Endodermal cell (in vitro differentiated cells): ENCODE results near the gene ZC3H18. TPM values are rescaled to one million over a fixed set of nuclear protein-coding genes. Genes with fewer than 3 reads are reported as not detected.

ENCODE experiments used
- DNase-seq: peaks from one replicate; pipeline ENCODE4 v3.0.0-alpha.2; 2017
- H3K27ac ChIP-seq: 2 replicates; pipeline ENCODE4 v1.5.1; 2013; ENCODE audit warnings: mild to moderate bottlenecking, low read depth, low read length, moderate library complexity
- H3K27me3 ChIP-seq: 2 replicates; pipeline ENCODE4 v1.6.1; 2013; ENCODE audit warnings: mild to moderate bottlenecking, low read length, moderate library complexity; ENCODE audit not compliant: insufficient read depth, control insufficient read depth, poor library complexity, severe bottlenecking
- H3K36me3 ChIP-seq: 2 replicates; pipeline ENCODE4 v1.7.0; 2013; ENCODE audit warnings: mild to moderate bottlenecking, low read length, moderate library complexity; ENCODE audit not compliant: control insufficient read depth, insufficient read depth
- H3K4me1 ChIP-seq: one replicate; pipeline ENCODE4 v1.7.0; 2013; ENCODE audit warnings: low read length; ENCODE audit not compliant: control insufficient read depth, insufficient read depth
- H3K4me3 ChIP-seq: 2 replicates; pipeline ENCODE4 v1.5.1; 2013; ENCODE audit warnings: mild to moderate bottlenecking, low read length, moderate library complexity
- H3K9ac ChIP-seq: 2 replicates; pipeline ENCODE4 v1.6.1; 2013; ENCODE audit warnings: mild to moderate bottlenecking, low read length, moderate library complexity; ENCODE audit not compliant: poor library complexity, severe bottlenecking; ENCODE audit errors: extremely low read depth
- H3K9me3 ChIP-seq: 2 replicates; pipeline ENCODE4 v1.6.1; 2013; ENCODE audit warnings: mild to moderate bottlenecking, low read length, moderate library complexity; ENCODE audit not compliant: control insufficient read depth
- H3K27ac Mint-ChIP-seq: 2 replicates; pipeline ENCODE4 v1.8.0; 2020; ENCODE audit warnings: mixed read lengths
- H3K27me3 Mint-ChIP-seq: 2 replicates; pipeline ENCODE4 v1.8.0; 2021; ENCODE audit warnings: mild to moderate bottlenecking, mixed read lengths; ENCODE audit not compliant: insufficient read depth
- H3K36me3 Mint-ChIP-seq: 2 replicates; pipeline ENCODE4 v1.8.0; 2020; ENCODE audit warnings: low read depth, mixed read lengths
- H3K4me1 Mint-ChIP-seq: 2 replicates; pipeline ENCODE4 v1.8.0; 2020; ENCODE audit warnings: mixed read lengths
- H3K4me3 Mint-ChIP-seq: 2 replicates; pipeline ENCODE4 v1.8.0; 2020; ENCODE audit warnings: mild to moderate bottlenecking, moderate library complexity, mixed read lengths
- H3K9me3 Mint-ChIP-seq: 2 replicates; pipeline ENCODE4 v1.8.0; 2020; ENCODE audit warnings: mild to moderate bottlenecking, mixed read lengths
- CTCF ChIP-seq: fragments of 200-600 bp; sonication (generic); conservative IDR thresholded peaks from 2 replicates; pipeline ENCODE4 v1.5.0; 2021; ENCODE audit warnings: antibody characterized with exemption, mild to moderate bottlenecking
- WGBS, 2 experiments: methylation state at CpG; one replicate each; pipeline versions ENCODE4 v1.1.5 to v1.1.7; 2013; ENCODE audit warnings: missing lambda C conversion rate in 2 of 2, mixed read lengths in 1 of 2; ENCODE audit not compliant: insufficient coverage in 1 of 2, insufficient read length in 1 of 2; 5-methylcytosine and 5-hydroxymethylcytosine counted together
- total RNA-seq, 2 donors: library from RNA; stranded (reverse); fragmentation: NEBNext Ultra II Directional in 1 of 2; extraction: Animal tissue kit (Norgen Biotek cat#: 25700) in 1 of 2; gene quantifications; 2 replicates in 1 of 2; 3 replicates in 1 of 2; pipeline ENCODE4 v1.2.1, GENCODE V29; 2021

The ZC3H18 gene
- total RNA-seq, 2 donors from 2014 or later = 75.4 to 76.6 TPM

DNA sequence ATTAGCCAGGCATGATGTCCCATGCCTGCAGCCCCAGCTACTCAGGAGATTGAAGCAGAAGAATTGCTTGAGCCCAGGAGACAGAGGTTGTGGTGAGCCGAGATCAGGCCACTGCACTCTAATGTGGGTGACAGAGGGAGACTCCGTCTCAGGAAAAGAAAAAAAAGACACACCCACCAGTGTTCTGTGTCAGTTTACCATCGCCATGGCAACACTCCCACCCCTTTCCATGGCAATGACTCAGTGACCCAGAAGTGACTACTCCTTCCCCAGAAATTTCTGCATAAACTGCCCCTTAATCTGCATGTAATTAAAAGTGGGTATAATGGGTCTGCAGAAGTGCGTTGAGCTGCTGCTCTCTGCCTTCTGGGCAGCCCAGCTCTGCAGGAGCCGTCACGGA, 4.0 kb upstream of the ZC3H18 start:
- no peaks in the 10 kb centered on the region for H3K36me3 Mint-ChIP-seq
- Histone ChIP-seq H3K4me1 (no peaks in the 10 kb centered on the region), H3K27ac (no peak overlapping the region), H3K9me3 (no peaks in the 10 kb centered on the region), H3K36me3 (no peaks in the 10 kb centered on the region), H3K4me3 (no peak overlapping the region), H3K27me3 (no peaks in the 10 kb centered on the region), H3K9ac (no peak overlapping the region)
- peaks cover 15% of the 10 kb centered on the region for H3K27me3 Mint-ChIP-seq
- no peak overlapping the region for H3K4me3 Mint-ChIP-seq
- no peak for TF ChIP-seq CTCF
- WGBS, 2 experiments = 90 to 92% methylated on average over 4 to 6 of the region's 6 CpGs
- no peak for DNase-seq
- peaks cover 1% of the 10 kb centered on the region for H3K9me3 Mint-ChIP-seq
- H3K27ac Mint-ChIP-seq = no peak overlapping the region
- H3K4me1 Mint-ChIP-seq = peaks cover 1% of the 10 kb centered on the region

GRCh38 chr16:88568710-88569613, 1.2 kb upstream of the ZC3H18 start:
- H3K27ac Mint-ChIP-seq = no peak overlapping the region
- DNase-seq = no peak
- Histone ChIP-seq H3K4me1 (peaks cover 2% of the 10 kb centered on the region), H3K27ac (no peak overlapping the region), H3K36me3 (peaks cover 21% of the 10 kb centered on the region), H3K9ac (no peak overlapping the region), H3K27me3 (no peaks in the 10 kb centered on the region), H3K4me3 (peak overlapping the region; percentile 96), H3K9me3 (no peaks in the 10 kb centered on the region)
- H3K4me1 Mint-ChIP-seq = peaks cover 14% of the 10 kb centered on the region
- H3K36me3 Mint-ChIP-seq = peaks cover 14% of the 10 kb centered on the region
- TF ChIP-seq CTCF = no peak
- H3K27me3 Mint-ChIP-seq = peaks cover 3% of the 10 kb centered on the region
- 90 to 92% methylated on average over 18 of the region's 18 CpGs for WGBS, 2 experiments
- H3K9me3 Mint-ChIP-seq = peaks cover 1% of the 10 kb centered on the region
- H3K4me3 Mint-ChIP-seq = peak overlapping the region; percentile 85

DNA sequence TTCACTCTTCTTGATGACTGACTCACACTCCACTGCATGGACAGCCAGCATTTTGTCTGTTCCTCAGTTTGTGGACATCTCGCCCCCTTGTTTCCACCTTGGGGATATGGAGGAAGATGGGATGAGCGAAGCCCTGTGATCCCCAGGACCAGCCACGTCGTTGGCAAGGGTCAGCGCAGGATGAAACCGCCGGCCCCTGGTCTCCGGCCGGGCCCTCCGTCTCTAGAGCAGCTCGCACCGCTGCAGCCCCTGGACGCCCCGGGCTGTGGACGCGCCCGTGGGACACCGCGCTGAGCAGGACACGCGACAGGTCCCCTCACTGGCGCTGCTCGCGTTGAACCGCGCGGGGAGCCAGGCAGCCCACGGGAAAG, 604 bp upstream of the ZC3H18 start:
- peaks cover 2% of the 10 kb centered on the region for H3K4me1 ChIP-seq
- H3K9me3 ChIP-seq = no peaks in the 10 kb centered on the region
- H3K4me3 ChIP-seq = peak overlapping the region; percentile 96
- Mint-ChIP-seq H3K27me3 (no peaks in the 10 kb centered on the region), H3K4me1 (peaks cover 14% of the 10 kb centered on the region), H3K36me3 (peaks cover 17% of the 10 kb centered on the region), H3K27ac (no peak overlapping the region), H3K4me3 (peak overlapping the region; percentile 85), H3K9me3 (peaks cover 1% of the 10 kb centered on the region)
- 4 to 6% methylated on average over 9 to 28 of the region's 28 CpGs for WGBS, 2 experiments
- peak overlapping the region; percentile 59 for H3K9ac ChIP-seq
- TF ChIP-seq CTCF = no peak
- H3K27ac ChIP-seq = peak overlapping the region; percentile 24
- no peaks in the 10 kb centered on the region for H3K27me3 ChIP-seq
- DNase-seq = peak; percentile 59
- peaks cover 23% of the 10 kb centered on the region for H3K36me3 ChIP-seq
